ENCODE results near the gene STRN4. TPM values are rescaled to one million over a fixed set of nuclear protein-coding genes. Genes with fewer than 3 reads are reported as not detected.

The STRN4 gene
- total RNA-seq, 2 experiments from 2014 or later = 68.0 to 115 TPM

DNA sequence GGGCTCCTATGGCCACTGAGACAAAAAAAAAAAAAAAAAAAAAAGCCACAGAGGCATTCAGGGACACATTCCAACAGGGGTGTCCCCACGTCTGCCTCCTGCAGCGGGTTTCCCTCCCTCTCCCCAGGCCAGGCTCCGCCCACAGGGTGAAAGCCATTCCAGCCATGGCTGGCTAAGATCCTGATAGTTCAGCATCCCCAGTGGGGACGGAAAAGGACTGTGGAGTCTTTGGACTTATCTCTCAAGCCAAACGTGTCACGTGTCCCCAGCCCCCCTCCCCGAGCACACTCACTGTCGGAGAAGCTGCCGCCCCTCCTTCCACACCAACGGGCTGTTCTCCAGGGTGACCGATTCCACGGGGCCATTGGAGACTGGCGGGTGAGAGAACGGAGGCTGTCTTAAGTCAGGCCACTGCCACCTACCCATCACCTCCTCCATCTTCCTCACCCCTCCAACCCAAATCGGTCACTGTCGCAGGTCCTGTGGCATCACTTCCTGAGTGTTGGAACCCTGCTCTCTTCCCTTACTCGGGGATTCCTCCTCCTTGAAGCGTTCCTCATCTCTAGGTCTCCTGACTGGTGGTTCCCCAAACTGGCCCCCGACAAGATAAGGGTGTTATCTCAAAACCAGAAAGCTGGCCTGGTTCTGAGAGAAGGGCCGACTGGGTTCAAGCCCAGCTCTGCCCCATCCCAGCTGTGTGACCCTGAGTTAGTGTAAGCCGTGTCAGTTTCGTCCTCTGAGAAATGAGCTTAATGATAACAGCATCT is 9.5 kb downstream of the STRN4 start:
- Histone ChIP-seq H3K9me3 (ENCODE audit: low read length) (no peaks in the 10 kb centered on the region), H3K4me1 (ENCODE audit: insufficient read depth, low read length, poor library complexity, severe bottlenecking) (no peaks in the 10 kb centered on the region), H3K9me2 (ENCODE audit: insufficient read depth, low read length) (no peaks in the 10 kb centered on the region), H3K36me3 (ENCODE audit: insufficient read depth, low read length) (peaks cover 88% of the 10 kb centered on the region), H2AFZ (ENCODE audit: low read length) (no peak overlapping the region), H3K27ac (ENCODE audit: low read depth, low read length, poor library complexity, severe bottlenecking) (no peak overlapping the region), H3K79me2 (ENCODE audit: insufficient read depth, low read depth, low read length) (peaks cover 25% of the 10 kb centered on the region), H3K4me3 (ENCODE audit: low read depth, low read length, poor library complexity, severe bottlenecking) (no peak overlapping the region), H4K20me1 (ENCODE audit: insufficient read depth, low read length) (no peaks in the 10 kb centered on the region; the same call in 1 of the 2 replicates), H3K4me2 (ENCODE audit: low read length) (no peak overlapping the region)
- TF ChIP-seq EZH2phosphoT487 (IDR thresholded peaks at IDR 0.05; ENCODE audit: borderline replicate concordance, low read depth, low read length) = no peak
- TF ChIP-seq, protein P1, sequence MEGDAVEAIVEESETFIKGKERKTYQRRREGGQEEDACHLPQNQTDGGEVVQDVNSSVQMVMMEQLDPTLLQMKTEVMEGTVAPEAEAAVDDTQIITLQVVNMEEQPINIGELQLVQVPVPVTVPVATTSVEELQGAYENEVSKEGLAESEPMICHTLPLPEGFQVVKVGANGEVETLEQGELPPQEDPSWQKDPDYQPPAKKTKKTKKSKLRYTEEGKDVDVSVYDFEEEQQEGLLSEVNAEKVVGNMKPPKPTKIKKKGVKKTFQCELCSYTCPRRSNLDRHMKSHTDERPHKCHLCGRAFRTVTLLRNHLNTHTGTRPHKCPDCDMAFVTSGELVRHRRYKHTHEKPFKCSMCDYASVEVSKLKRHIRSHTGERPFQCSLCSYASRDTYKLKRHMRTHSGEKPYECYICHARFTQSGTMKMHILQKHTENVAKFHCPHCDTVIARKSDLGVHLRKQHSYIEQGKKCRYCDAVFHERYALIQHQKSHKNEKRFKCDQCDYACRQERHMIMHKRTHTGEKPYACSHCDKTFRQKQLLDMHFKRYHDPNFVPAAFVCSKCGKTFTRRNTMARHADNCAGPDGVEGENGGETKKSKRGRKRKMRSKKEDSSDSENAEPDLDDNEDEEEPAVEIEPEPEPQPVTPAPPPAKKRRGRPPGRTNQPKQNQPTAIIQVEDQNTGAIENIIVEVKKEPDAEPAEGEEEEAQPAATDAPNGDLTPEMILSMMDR (conservative IDR thresholded peaks at IDR 0.05; ENCODE audit: low read length) = no peak
- ChIA-PET POLR2A (no interaction called here), CTCF (ENCODE audit: unreplicated experiment) (no interaction called here)
- intact Hi-C loops (cut with micrococcal nuclease; ENCODE audit: unreplicated experiment) = no loop called here
- DNase-seq (ENCODE audit: low spot score) = no peak
- BruUV-seq (replicated peaks) = no TSS peak

DNA sequence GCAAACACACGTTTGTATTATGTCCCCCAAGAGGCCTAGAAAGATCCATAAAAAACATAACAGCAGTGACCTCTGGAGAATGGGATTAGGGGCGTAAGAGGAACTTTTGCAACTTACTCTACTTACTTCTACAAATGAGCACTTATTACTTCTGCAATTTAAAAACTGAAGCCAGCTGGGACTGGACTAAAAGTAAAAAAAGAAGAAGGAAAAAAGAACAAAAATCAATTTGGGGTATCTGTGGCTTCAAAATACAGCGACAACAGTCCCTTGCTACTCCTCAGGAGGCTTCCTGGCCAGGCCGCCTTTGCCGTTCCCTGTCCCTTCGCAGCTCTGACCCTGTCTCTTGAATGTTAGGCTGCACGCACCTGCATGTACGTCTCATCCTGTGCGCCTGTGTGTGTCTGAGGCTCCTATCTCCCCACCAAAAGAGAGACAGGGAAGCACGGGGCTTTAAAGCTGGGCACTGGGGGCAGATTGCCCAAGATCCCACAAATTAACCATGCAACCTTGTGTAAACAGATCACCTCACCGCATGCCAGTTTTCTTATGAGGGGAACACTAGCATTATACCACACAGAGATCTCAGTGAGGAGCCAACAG is 12.5 kb downstream of the STRN4 start:
- H3K9me3 ChIP-seq (ENCODE audit: low read length) = no peaks in the 10 kb centered on the region
- no peak overlapping the region for H2AFZ ChIP-seq (ENCODE audit: low read length)
- 0 out of 2 replicates have a peak, but pooled peaks cover 4% of the 10 kb centered on the region for H4K20me1 ChIP-seq (ENCODE audit: insufficient read depth, low read length)
- no peaks in the 10 kb centered on the region for H3K9me2 ChIP-seq (ENCODE audit: insufficient read depth, low read length)
- peaks cover 90% of the 10 kb centered on the region for H3K36me3 ChIP-seq (ENCODE audit: insufficient read depth, low read length)
- H3K4me1 ChIP-seq (ENCODE audit: insufficient read depth, low read length, poor library complexity, severe bottlenecking) = no peaks in the 10 kb centered on the region
- no peak overlapping the region for H3K4me2 ChIP-seq (ENCODE audit: low read length)
- ChIA-PET POLR2A (no interaction called here), CTCF (ENCODE audit: unreplicated experiment) (no interaction called here)
- no peaks in the 10 kb centered on the region for H3K79me2 ChIP-seq (ENCODE audit: insufficient read depth, low read depth, low read length)
- no peak overlapping the region for H3K27ac ChIP-seq (ENCODE audit: low read depth, low read length, poor library complexity, severe bottlenecking)
- intact Hi-C loops (cut with micrococcal nuclease; ENCODE audit: unreplicated experiment) = no loop called here
- no peak overlapping the region for H3K4me3 ChIP-seq (ENCODE audit: low read depth, low read length, poor library complexity, severe bottlenecking)
- no peak for DNase-seq (ENCODE audit: low spot score)
- no TSS peak for BruUV-seq (replicated peaks)
- TF ChIP-seq EZH2phosphoT487 (IDR thresholded peaks at IDR 0.05; ENCODE audit: borderline replicate concordance, low read depth, low read length) = no peak
- TF ChIP-seq, protein P1 (conservative IDR thresholded peaks at IDR 0.05; ENCODE audit: low read length) = no peak

Data from OCI-LY7 (cell line).